HG03060 (cell line): Measurements from ENCODE around the gene ADAMTS8.

Experiments
- ATAC-seq: cut with Tn5 transposase; IDR thresholded peaks from one replicate; pipeline ENCODE4 v1.9.1; 2021; ENCODE audit warnings: low read depth, moderate number of reproducible peaks; ENCODE audit not compliant: unreplicated experiment

The ADAMTS8 gene

GRCh38 chr11:130462101-130462885 lies 33.9 kb upstream of the ADAMTS8 start:
- no peak for ATAC-seq

- ATAC-seq: no peak
Measured at GRCh38 chr11:130459521-130459920, 31.1 kb upstream of the ADAMTS8 start.

GRCh38 chr11:130458410-130458729 lies 30.0 kb upstream of the ADAMTS8 start:
- ATAC-seq: no peak

GRCh38 chr11:130457623-130458409 lies 29.4 kb upstream of the ADAMTS8 start:
- ATAC-seq: no peak

- ATAC-seq: no peak
Measured at GRCh38 chr11:130456286-130456685, 27.9 kb upstream of the ADAMTS8 start.

- ATAC-seq: no peak
Measured at GRCh38 chr11:130455483-130456127, 27.2 kb upstream of the ADAMTS8 start.

GRCh38 chr11:130454491-130455252 lies 26.3 kb upstream of the ADAMTS8 start:
- ATAC-seq: no peak

GRCh38 chr11:130452940-130453339 lies 24.5 kb upstream of the ADAMTS8 start:
- ATAC-seq: no peak

GRCh38 chr11:130452176-130452575 lies 23.8 kb upstream of the ADAMTS8 start:
- no peak for ATAC-seq

GRCh38 chr11:130451231-130452019 lies 23.0 kb upstream of the ADAMTS8 start:
- no peak for ATAC-seq

- no peak for ATAC-seq
Measured at GRCh38 chr11:130449996-130450769, 21.8 kb upstream of the ADAMTS8 start.

GRCh38 chr11:130449310-130449990 lies 21.0 kb upstream of the ADAMTS8 start:
- no peak for ATAC-seq

GRCh38 chr11:130448416-130449309 lies 20.3 kb upstream of the ADAMTS8 start, which contains the start of gene ADAMTS15:
Gene ADAMTS15 (plus strand): TSS chr11:130448645. CDS start chr11:130448974, 329 bp downstream.
- no peak for ATAC-seq

- no peak for ATAC-seq
Measured at GRCh38 chr11:130448039-130448415, 19.6 kb upstream of the ADAMTS8 start.

GRCh38 chr11:130445788-130446187 lies 17.4 kb upstream of the ADAMTS8 start:
- no peak for ATAC-seq

- no peak for ATAC-seq
Measured at GRCh38 chr11:130442737-130443136, 14.3 kb upstream of the ADAMTS8 start.

GRCh38 chr11:130441719-130442118 lies 13.3 kb upstream of the ADAMTS8 start:
- ATAC-seq: no peak

GRCh38 chr11:130439876-130440275 lies 11.5 kb upstream of the ADAMTS8 start:
- no peak for ATAC-seq
